ENCODE results near the gene CREB3L1. TPM values are rescaled to one million over a fixed set of nuclear protein-coding genes. Genes with fewer than 3 reads are reported as not detected.

The CREB3L1 gene
- total and polyA plus RNA-seq, 4 donors, result 16.8 to 54.0 (median 36.8) TPM

DNA sequence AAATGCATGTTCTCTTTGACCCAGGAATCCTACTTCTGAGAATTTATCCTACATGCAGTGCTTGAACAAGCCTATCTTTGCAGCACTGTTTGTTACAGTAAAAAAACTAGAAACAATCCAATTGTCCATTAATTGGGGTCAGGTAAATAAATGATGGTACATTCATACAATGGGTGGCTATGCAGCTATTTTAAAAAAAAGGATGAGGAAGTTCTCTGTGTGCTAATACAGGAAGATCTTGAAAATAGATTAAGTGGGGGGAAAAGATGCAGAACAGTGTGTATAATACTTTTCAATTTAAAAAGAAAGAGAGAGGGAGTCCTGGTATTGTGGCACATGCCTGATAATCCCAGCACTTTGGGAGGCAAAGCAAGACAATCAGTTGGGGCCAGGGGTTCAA is 9.5 kb upstream of the CREB3L1 start:
- Histone ChIP-seq H3K9me3 (ENCODE audit: control insufficient read depth in 4 of 4, insufficient read depth in 3 of 4, low read length in 3 of 4) (no peaks in the 10 kb centered on the region), H3K9ac (ENCODE audit: insufficient read depth in 1 of 2, low read length in 2 of 2) (no peak overlapping the region), H3K36me3 (ENCODE audit: control insufficient read depth in 4 of 4, insufficient read depth in 4 of 4, low read length in 4 of 4) (no peaks in the 10 kb centered on the region), H3K27ac (ENCODE audit: low read depth in 1 of 2, low read length in 1 of 2) (no peak overlapping the region), H3K4me1 (ENCODE audit: control insufficient read depth in 5 of 5, insufficient read depth in 5 of 5, low read length in 5 of 5) (peaks cover 0 to 9% (median 7%) of the 10 kb centered on the region in 5 donors), H3K27me3 (ENCODE audit: control insufficient read depth in 3 of 3, insufficient read depth in 3 of 3, low read length in 2 of 3) (no peaks in the 10 kb centered on the region), H3K4me3 (no peak overlapping the region)
- no peak for DNase-seq
- no peak for ATAC-seq (ENCODE audit: insufficient read depth, low FRiP score)
- TF ChIP-seq, protein P1, sequence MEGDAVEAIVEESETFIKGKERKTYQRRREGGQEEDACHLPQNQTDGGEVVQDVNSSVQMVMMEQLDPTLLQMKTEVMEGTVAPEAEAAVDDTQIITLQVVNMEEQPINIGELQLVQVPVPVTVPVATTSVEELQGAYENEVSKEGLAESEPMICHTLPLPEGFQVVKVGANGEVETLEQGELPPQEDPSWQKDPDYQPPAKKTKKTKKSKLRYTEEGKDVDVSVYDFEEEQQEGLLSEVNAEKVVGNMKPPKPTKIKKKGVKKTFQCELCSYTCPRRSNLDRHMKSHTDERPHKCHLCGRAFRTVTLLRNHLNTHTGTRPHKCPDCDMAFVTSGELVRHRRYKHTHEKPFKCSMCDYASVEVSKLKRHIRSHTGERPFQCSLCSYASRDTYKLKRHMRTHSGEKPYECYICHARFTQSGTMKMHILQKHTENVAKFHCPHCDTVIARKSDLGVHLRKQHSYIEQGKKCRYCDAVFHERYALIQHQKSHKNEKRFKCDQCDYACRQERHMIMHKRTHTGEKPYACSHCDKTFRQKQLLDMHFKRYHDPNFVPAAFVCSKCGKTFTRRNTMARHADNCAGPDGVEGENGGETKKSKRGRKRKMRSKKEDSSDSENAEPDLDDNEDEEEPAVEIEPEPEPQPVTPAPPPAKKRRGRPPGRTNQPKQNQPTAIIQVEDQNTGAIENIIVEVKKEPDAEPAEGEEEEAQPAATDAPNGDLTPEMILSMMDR (IDR thresholded peaks at IDR 0.05; ENCODE audit: control extremely low read depth, extremely low read depth), result no peak

DNA sequence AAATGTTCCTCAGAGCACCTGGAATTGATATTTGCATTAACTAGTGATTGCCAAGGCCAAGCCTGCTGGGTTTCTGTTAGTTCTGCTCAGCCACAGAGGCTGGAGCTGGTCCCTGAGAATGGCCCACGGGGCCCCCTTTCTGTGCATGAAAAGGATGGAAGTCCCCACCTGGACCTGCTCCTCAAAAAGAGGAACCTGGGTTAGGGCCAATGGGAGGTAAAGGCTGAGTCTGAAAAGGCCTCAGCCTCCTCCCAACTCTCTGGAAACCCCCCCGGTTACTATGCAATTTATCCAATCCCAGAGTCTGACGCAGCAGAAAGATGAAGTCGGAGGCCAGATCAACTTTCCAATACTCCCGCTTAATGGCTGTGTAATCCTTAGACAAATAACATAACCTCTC is 6.8 kb upstream of the CREB3L1 start:
- DNase-seq (no peak), ATAC-seq (ENCODE audit: insufficient read depth, low FRiP score) (no peak)
- Histone ChIP-seq H3K9ac (ENCODE audit: insufficient read depth in 1 of 2, low read length in 2 of 2) (no peak overlapping the region), H3K36me3 (ENCODE audit: control insufficient read depth in 4 of 4, insufficient read depth in 4 of 4, low read length in 4 of 4) (no peaks in the 10 kb centered on the region), H3K9me3 (ENCODE audit: control insufficient read depth in 4 of 4, insufficient read depth in 3 of 4, low read length in 3 of 4) (no peaks in the 10 kb centered on the region), H3K27me3 (ENCODE audit: control insufficient read depth in 3 of 3, insufficient read depth in 3 of 3, low read length in 2 of 3) (no peaks in the 10 kb centered on the region), H3K4me3 (no peak overlapping the region), H3K4me1 (ENCODE audit: control insufficient read depth in 5 of 5, insufficient read depth in 5 of 5, low read length in 5 of 5) (peaks cover 9 to 21% (median 12%) of the 10 kb centered on the region in 5 donors), H3K27ac (ENCODE audit: low read depth in 1 of 2, low read length in 1 of 2) (no peak overlapping the region)
- TF ChIP-seq, protein P1 (IDR thresholded peaks at IDR 0.05; ENCODE audit: control extremely low read depth, extremely low read depth), result no peak
- 88 to 90% methylated on average over 5 of the region's 5 CpGs for whole genome bisulfite sequencing, 2 donors

DNA sequence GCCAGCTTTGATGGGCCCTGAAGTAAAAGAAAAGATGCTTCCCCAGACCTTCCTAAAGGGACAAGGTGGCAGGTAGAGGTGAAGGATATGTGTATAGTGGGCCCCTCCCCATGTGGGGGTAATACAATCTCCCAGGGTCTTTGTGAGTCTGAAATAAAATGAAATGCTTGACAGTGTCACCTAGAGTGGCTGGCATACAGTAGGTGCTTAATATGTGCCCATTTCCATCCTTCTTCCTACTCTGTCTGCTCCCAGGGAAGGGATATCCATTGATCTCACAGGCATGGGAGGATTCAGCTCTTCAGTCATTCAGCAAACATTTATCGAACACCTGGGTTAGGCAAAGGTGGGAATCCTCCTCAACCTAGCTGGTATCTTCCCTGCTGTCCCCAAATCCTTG is 6.1 kb upstream of the CREB3L1 start:
- Histone ChIP-seq H3K27ac (ENCODE audit: low read depth in 1 of 2, low read length in 1 of 2) (no peak overlapping the region), H3K9ac (ENCODE audit: insufficient read depth in 1 of 2, low read length in 2 of 2) (no peak overlapping the region), H3K27me3 (ENCODE audit: control insufficient read depth in 3 of 3, insufficient read depth in 3 of 3, low read length in 2 of 3) (no peaks in the 10 kb centered on the region), H3K9me3 (ENCODE audit: control insufficient read depth in 4 of 4, insufficient read depth in 3 of 4, low read length in 3 of 4) (no peaks in the 10 kb centered on the region), H3K36me3 (ENCODE audit: control insufficient read depth in 4 of 4, insufficient read depth in 4 of 4, low read length in 4 of 4) (no peaks in the 10 kb centered on the region), H3K4me1 (ENCODE audit: control insufficient read depth in 5 of 5, insufficient read depth in 5 of 5, low read length in 5 of 5) (peaks cover 9 to 23% (median 12%) of the 10 kb centered on the region in 5 donors), H3K4me3 (no peak overlapping the region)
- TF ChIP-seq, protein P1 (IDR thresholded peaks at IDR 0.05; ENCODE audit: control extremely low read depth, extremely low read depth), result no peak
- DNase-seq (no peak), ATAC-seq (ENCODE audit: insufficient read depth, low FRiP score) (no peak)
- WGBS, 2 donors, result 98 to 100% methylated on average over 1 of the region's 1 CpG

Measured in lung (tissue), 12 donors.